ENCODE measurements around the gene HPSE2.

DNA sequence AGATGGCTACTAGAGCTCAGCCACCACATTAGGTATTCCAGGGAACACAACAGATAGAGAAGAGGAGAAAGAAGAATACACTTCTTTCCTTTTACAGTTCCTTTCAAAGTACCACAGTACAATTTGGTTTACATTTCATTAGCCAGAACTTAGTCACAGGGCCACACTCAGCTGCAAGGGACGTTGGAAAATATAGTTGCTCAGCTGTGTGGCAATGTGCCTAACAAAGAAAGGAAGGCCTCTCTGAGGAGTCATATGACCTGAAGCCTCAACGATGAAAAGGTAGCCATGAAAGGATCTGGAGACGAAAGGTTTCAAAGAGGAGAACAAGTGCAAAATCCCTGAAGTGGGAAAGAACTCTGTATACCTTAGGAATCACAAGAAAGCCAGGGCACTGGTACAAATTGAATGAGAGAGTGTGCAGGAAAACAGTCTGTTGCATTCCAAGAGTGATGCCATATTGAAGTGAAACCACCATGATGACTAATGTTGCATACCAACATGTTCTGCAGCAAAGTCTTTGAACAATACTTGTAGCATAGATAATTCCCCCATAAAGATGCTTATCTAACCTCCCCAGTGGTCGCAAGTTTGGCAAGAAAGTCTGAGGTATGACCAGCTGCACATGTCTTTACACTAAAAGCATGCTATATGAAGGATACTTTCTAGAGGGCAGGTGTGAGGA, 278.9 kb downstream of the HPSE2 start:
- TF ChIP-seq POLR2AphosphoS5 (IDR thresholded peaks at IDR 0.05; ENCODE audit: low read depth, low read length) (no peak), POLR2A (IDR thresholded peaks at IDR 0.05; ENCODE audit: low read depth, low read length) (no peak)

All from GM12891 (cell line).